Measurements from ENCODE around the gene SCMH1. TPM values are rescaled to one million over a fixed set of nuclear protein-coding genes. Genes with fewer than 3 reads are reported as not detected.

Gene SCMH1
- total and polyA plus RNA-seq, 2 experiments from 2014 or later = 15.0 to 19.4 TPM

DNA sequence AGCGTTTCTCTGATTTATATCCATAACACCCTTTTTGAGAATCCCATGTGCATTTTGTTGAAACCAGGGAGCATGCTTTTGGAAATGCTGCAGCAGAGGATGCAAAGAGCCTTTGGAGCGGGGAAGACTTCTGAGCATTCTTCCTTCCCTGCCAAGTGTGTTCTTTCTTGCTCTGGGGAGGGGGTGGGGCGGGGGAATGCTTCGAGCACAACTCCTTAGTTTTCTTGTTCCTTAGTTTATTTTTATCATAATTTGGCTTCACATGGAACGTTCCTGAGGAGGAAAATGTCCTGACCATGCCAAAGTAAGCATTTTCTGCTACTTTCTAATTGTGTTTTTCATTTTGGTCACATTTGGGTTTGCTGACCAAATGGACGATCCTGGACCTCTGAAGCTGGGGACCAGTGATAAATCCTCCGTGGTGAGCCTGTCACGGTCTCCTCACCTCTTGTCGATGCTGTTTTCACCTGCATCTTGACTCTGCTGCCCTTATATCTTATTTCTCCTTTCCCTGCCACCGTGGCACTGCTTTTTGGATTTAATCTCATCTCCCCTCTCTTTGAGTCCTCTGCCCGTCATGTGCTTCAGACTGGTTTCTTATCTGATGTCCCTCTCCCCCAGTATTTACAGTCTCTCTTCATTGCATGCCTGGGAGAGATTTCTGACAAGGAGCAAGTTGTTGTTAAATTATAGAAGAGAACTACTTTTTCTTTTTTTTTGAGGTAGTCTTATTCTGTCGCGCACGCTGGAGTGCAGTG, 260.2 kb downstream of the SCMH1 start (continued):
- TF ChIP-seq, protein P1, sequence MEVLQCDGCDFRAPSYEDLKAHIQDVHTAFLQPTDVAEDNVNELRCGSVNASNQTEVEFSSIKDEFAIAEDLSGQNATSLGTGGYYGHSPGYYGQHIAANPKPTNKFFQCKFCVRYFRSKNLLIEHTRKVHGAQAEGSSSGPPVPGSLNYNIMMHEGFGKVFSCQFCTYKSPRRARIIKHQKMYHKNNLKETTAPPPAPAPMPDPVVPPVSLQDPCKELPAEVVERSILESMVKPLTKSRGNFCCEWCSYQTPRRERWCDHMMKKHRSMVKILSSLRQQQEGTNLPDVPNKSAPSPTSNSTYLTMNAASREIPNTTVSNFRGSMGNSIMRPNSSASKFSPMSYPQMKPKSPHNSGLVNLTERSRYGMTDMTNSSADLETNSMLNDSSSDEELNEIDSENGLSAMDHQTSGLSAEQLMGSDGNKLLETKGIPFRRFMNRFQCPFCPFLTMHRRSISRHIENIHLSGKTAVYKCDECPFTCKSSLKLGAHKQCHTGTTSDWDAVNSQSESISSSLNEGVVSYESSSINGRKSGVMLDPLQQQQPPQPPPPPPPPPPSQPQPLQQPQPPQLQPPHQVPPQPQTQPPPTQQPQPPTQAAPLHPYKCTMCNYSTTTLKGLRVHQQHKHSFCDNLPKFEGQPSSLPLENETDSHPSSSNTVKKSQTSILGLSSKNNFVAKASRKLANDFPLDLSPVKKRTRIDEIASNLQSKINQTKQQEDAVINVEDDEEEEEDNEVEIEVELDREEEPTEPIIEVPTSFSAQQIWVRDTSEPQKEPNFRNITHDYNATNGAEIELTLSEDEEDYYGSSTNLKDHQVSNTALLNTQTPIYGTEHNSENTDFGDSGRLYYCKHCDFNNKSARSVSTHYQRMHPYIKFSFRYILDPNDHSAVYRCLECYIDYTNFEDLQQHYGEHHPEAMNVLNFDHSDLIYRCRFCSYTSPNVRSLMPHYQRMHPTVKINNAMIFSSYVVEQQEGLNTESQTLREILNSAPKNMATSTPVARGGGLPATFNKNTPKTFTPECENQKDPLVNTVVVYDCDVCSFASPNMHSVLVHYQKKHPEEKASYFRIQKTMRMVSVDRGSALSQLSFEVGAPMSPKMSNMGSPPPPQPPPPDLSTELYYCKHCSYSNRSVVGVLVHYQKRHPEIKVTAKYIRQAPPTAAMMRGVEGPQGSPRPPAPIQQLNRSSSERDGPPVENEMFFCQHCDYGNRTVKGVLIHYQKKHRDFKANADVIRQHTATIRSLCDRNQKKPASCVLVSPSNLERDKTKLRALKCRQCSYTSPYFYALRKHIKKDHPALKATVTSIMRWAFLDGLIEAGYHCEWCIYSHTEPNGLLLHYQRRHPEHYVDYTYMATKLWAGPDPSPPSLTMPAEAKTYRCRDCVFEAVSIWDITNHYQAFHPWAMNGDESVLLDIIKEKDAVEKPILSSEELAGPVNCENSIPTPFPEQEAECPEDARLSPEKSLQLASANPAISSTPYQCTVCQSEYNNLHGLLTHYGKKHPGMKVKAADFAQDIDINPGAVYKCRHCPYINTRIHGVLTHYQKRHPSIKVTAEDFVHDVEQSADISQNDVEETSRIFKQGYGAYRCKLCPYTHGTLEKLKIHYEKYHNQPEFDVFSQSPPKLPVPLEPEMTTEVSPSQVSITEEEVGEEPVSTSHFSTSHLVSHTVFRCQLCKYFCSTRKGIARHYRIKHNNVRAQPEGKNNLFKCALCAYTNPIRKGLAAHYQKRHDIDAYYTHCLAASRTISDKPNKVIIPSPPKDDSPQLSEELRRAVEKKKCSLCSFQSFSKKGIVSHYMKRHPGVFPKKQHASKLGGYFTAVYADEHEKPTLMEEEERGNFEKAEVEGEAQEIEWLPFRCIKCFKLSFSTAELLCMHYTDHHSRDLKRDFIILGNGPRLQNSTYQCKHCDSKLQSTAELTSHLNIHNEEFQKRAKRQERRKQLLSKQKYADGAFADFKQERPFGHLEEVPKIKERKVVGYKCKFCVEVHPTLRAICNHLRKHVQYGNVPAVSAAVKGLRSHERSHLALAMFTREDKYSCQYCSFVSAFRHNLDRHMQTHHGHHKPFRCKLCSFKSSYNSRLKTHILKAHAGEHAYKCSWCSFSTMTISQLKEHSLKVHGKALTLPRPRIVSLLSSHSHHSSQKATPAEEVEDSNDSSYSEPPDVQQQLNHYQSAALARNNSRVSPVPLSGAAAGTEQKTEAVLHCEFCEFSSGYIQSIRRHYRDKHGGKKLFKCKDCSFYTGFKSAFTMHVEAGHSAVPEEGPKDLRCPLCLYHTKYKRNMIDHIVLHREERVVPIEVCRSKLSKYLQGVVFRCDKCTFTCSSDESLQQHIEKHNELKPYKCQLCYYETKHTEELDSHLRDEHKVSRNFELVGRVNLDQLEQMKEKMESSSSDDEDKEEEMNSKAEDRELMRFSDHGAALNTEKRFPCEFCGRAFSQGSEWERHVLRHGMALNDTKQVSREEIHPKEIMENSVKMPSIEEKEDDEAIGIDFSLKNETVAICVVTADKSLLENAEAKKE (CRISPR knock-in tag; IDR thresholded peaks at IDR 0.05) = no peak

DNA sequence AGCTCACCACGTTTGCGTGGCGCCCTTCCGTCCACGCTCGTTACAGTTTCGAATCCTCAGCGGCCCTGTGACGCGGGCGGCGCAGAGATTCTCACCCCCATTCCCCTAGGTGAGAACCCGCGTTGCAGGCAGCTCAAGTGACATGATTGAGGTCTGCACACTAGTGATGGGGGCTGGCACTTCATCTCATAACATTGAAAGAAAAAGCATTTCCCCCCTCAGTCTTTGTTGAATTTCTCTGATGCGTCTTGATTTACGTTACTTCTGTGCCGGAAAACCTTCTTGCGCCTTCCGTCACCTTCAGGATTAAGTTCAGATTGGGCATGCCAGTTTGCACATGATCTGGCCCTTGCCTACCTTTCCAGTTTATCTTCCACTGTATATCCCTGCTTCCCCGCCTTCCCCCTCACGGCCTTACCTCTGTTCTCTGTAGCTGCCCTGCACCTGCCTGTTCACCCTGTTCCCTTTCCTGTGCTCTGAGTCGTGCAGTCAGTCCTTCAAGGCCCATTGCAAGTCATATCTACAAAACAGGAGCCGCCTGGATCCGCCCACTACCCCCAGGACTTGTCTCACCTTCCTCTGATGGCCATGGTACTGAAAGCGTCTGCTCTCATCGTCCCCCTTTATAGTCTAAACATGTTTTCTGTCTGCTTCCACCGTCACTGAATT, 261.5 kb downstream of the SCMH1 start:
- Histone ChIP-seq H3K4me2 (peak overlapping the region; percentile 95), H3K27ac (ENCODE audit: low read depth) (no peak overlapping the region), H3K27me3 (ENCODE audit: insufficient read depth) (no peaks in the 10 kb centered on the region), H3K4me3 (peak overlapping the region; percentile 86), H3K79me2 (replicated peaks; ENCODE audit: insufficient read depth) (peaks cover 54% of the 10 kb centered on the region), H3K4me1 (ENCODE audit: insufficient read depth) (peaks cover 24% of the 10 kb centered on the region), H3F3A (replicated peaks; ENCODE audit: low read depth) (0 out of 2 replicates have a peak, but pooled peaks cover 3% of the 10 kb centered on the region), H4K20me1 (replicated peaks; ENCODE audit: insufficient read depth) (peaks cover 33% of the 10 kb centered on the region), H3K9me2 (ENCODE audit: insufficient read depth) (no peaks in the 10 kb centered on the region), H3K36me3 (ENCODE audit: insufficient read depth) (peaks cover 24% of the 10 kb centered on the region), H2AFZ (no peak overlapping the region)
- peaks cover 21% of the 10 kb centered on the region for H3K4me1 Mint-ChIP-seq
- H3K4me3 Mint-ChIP-seq = peak overlapping the region; percentile 86
- peak; percentile 3 for ATAC-seq
- H3K9me3 Mint-ChIP-seq = no peaks in the 10 kb centered on the region
- H3K27me3 Mint-ChIP-seq (ENCODE audit: insufficient read depth, low read depth, poor library complexity) = peaks cover 8% of the 10 kb centered on the region
- peak; percentile 39 for DNase-seq (ENCODE audit: low spot score)
- H3K27ac Mint-ChIP-seq = peak overlapping the region; percentile 87
- H3K36me3 Mint-ChIP-seq (ENCODE audit: low read depth) = peaks cover 34% of the 10 kb centered on the region
- TF ChIP-seq STAT1 (IDR thresholded peaks at IDR 0.05; ENCODE audit: unreplicated experiment) = no peak
- no peak for TF ChIP-seq JUNB (IDR thresholded peaks at IDR 0.05; ENCODE audit: unreplicated experiment)
- TF ChIP-seq ZNF114 (CRISPR knock-in tag; IDR thresholded peaks at IDR 0.05) = no peak
- TF ChIP-seq, protein P2, sequence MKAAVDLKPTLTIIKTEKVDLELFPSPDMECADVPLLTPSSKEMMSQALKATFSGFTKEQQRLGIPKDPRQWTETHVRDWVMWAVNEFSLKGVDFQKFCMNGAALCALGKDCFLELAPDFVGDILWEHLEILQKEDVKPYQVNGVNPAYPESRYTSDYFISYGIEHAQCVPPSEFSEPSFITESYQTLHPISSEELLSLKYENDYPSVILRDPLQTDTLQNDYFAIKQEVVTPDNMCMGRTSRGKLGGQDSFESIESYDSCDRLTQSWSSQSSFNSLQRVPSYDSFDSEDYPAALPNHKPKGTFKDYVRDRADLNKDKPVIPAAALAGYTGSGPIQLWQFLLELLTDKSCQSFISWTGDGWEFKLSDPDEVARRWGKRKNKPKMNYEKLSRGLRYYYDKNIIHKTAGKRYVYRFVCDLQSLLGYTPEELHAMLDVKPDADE (IDR thresholded peaks at IDR 0.05) = no peak
- TF ChIP-seq NANOG (IDR thresholded peaks at IDR 0.05; ENCODE audit: borderline replicate concordance) = no peak
- no peak for TF ChIP-seq ZNF331 (CRISPR knock-in tag; IDR thresholded peaks at IDR 0.05; ENCODE audit: low read depth)
- no peak for TF ChIP-seq POLR2AphosphoS5 (IDR thresholded peaks at IDR 0.05; ENCODE audit: low read depth)
